HepG2 (cell line): ENCODE data around the gene TFB1M. TPM values are rescaled to one million over a fixed set of nuclear protein-coding genes. Genes with fewer than 3 reads are reported as not detected.
A peak's percentile ranks its signal among the peaks of the same experiment; 100 is the strongest.

ENCODE experiments used
- ATF1 ChIP-seq: IDR thresholded peaks from 2 replicates; pipeline ENCODE4 v1.6.1; 2016; ENCODE audit warnings: mild to moderate bottlenecking, control low read depth
- ELF1 ChIP-seq: sonication (generic); formaldehyde crosslinking; IDR thresholded peaks from 2 replicates; pipeline ENCODE4 v1.4.0; 2020; ENCODE audit warnings: missing genetic modification reagents
- ERF ChIP-seq: IDR thresholded peaks from 2 replicates; pipeline ENCODE4 v1.6.1; 2018; ENCODE audit warnings: missing biosample characterization, missing genetic modification reagents
- FOXC1 ChIP-seq: sonication (generic); formaldehyde crosslinking; IDR thresholded peaks from 2 replicates; pipeline ENCODE4 v1.8.0; 2022; ENCODE audit warnings: mild to moderate bottlenecking, missing genetic modification reagents, borderline replicate concordance
- GATAD1 ChIP-seq: IDR thresholded peaks from 2 replicates; pipeline ENCODE4 v1.6.1; 2016; ENCODE audit warnings: missing genetic modification reagents, missing compliant biosample characterization
- GMEB2 ChIP-seq: IDR thresholded peaks from 2 replicates; pipeline ENCODE4 v1.6.1; 2016; ENCODE audit warnings: missing biosample characterization, missing genetic modification reagents, low read depth
- KLF12 ChIP-seq: sonication (generic); formaldehyde crosslinking; IDR thresholded peaks from 2 replicates; pipeline ENCODE4 v1.4.0; 2020; ENCODE audit warnings: missing genetic modification reagents, borderline replicate concordance
- KLF9 ChIP-seq: IDR thresholded peaks from 2 replicates; pipeline ENCODE4 v1.6.1; 2016; ENCODE audit warnings: low read depth
- NBN ChIP-seq: fragments of 450-650 bp; conservative IDR thresholded peaks from 2 replicates; pipeline ENCODE4 v1.6.1; 2017
- NR2C2 ChIP-seq: sonication (generic); formaldehyde crosslinking; IDR thresholded peaks from 2 replicates; pipeline ENCODE4 v1.4.0; 2020; ENCODE audit warnings: missing genetic modification reagents, mild to moderate bottlenecking, moderate library complexity, borderline replicate concordance
- RFXANK ChIP-seq: IDR thresholded peaks from 2 replicates; pipeline ENCODE4 v1.6.1; 2016
- SETDB1 ChIP-seq: sonication (generic); formaldehyde crosslinking; IDR thresholded peaks from 2 replicates; pipeline ENCODE4 v1.5.1; 2020; ENCODE audit warnings: missing genetic modification reagents, mild to moderate bottlenecking, borderline replicate concordance
- TCF12 ChIP-seq, 2 experiments: fragments of 450-650 bp in 1 of 2; sonication (generic) in 1 of 2; formaldehyde crosslinking in 1 of 2; IDR thresholded peaks; 2 replicates each; pipeline versions ENCODE4 v1.6.1 to v1.8.0; 2017 to 2022; ENCODE audit warnings: antibody characterized with exemption in 1 of 2, mild to moderate bottlenecking in 1 of 2, missing genetic modification reagents in 1 of 2, moderate library complexity in 1 of 2
- ZBTB20 ChIP-seq: sonication (generic); formaldehyde crosslinking; IDR thresholded peaks from 2 replicates; pipeline ENCODE4 v1.8.1; 2023; ENCODE audit warnings: missing genetic modification reagents, low read depth, mild to moderate bottlenecking, borderline replicate concordance
- ZHX2 ChIP-seq, 2 experiments: sonication (generic) in 1 of 2; formaldehyde crosslinking in 1 of 2; IDR thresholded peaks; 2 replicates each; pipeline versions ENCODE4 v1.6.1 to v1.9.0; 2014 to 2022; ENCODE audit warnings: antibody characterized with exemption in 1 of 2, borderline replicate concordance in 1 of 2, inconsistent platforms in 1 of 2, low read depth in 1 of 2, missing genetic modification reagents in 1 of 2
- ZNF331 ChIP-seq: sonication (generic); formaldehyde crosslinking; IDR thresholded peaks from 2 replicates; pipeline ENCODE4 v1.4.0; 2020; ENCODE audit warnings: missing genetic modification reagents
- ZNF615 ChIP-seq: sonication (generic); formaldehyde crosslinking; IDR thresholded peaks from 2 replicates; pipeline ENCODE4 v1.5.0; 2020; ENCODE audit warnings: mild to moderate bottlenecking, missing genetic modification reagents, borderline replicate concordance
- ZSCAN20 ChIP-seq: sonication (generic); formaldehyde crosslinking; IDR thresholded peaks from 2 replicates; pipeline ENCODE4 v1.4.0; 2020; ENCODE audit warnings: missing genetic modification reagents, mild to moderate bottlenecking, borderline replicate concordance
- polyA plus RNA-seq, 8 experiments: library from polyadenylated mRNA; depleted of rRNA in 3 of 8; stranded (reverse) in 7 of 8; unstranded in 1 of 8; fragments of >200 nt; fragmentation: Illumina TruSeq in 4 of 8; extraction: Trizol in 4 of 8; gene quantifications; 2 replicates each; pipeline versions ENCODE4 v1.2.1 to v1.2.3, GENCODE V29; 2011 to 2016; ENCODE audit warnings: low read depth in 4 of 8, missing spikeins in 1 of 8, mixed read lengths in 1 of 8; ENCODE audit not compliant: insufficient read depth in 1 of 8
- total RNA-seq, 5 experiments: library from RNA; depleted of rRNA; stranded (reverse); fragments of >200 nt; fragmentation: Illumina TruSeq; extraction: Trizol; gene quantifications; 2 replicates each; pipeline ENCODE4 v1.2.3, GENCODE V29; 2016; ENCODE audit warnings: low read depth in 1 of 5
- TF ChIP-seq, protein P1 (sequence below): sonication (generic); formaldehyde crosslinking; IDR thresholded peaks from 2 replicates; pipeline ENCODE4 v1.8.0; 2022; ENCODE audit warnings: mild to moderate bottlenecking, missing genetic modification reagents; ENCODE audit not compliant: insufficient replicate concordance
- TF ChIP-seq, protein P2 (sequence below): IDR thresholded peaks from 2 replicates; pipeline ENCODE4 v1.6.1; 2016; ENCODE audit warnings: low read depth, borderline replicate concordance

The TFB1M gene
- total and polyA plus RNA-seq, 2 of the 13 experiments (the other 11 are each of a cell fraction or from before 2014, with no cell fraction given) = 91.4 to 122 TPM

DNA sequence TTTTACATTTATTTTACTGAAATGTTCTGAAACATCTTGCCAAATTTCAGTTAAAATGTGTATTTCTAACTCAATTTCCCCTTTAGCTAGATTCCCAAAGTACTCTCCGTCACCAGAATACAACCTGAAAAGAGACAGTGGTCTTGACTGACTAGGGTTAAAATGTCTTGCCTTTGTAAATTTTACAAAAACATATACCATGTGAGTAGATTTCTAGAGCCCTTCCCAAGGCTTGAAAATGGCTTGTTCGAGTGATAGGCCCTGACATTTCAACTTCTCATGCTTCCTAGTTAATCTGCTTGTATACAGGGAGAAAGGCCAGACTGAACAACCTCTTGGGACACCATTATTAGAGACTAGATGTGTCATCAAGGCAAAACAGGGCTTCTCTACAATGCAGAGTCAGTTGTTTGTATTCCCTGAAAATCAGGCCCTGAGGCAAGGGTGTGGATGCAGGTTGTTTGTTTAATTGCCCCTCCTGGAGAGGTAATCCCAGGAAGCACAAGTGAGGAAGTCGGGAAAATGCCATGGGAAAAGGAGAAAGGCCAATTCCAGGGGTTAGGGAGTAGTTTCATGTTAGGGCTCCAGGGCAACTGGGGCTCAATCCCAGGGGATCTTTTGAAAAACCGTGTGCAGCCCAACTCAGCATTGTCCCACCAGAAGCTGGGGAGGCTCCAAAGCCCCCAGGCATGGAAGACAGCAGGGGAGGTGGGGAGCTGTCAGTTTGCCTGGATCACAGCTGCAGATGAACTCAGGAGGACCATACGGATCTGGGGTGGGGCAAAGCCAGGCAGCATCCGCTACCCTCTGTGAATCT, 11.6 kb upstream of the TFB1M start (continued):
- TF ChIP-seq ZHX2 (IDR thresholded peaks at IDR 0.05; ENCODE audit: low read depth) (no peak), ZHX2 (CRISPR knock-in tag; IDR thresholded peaks at IDR 0.05; ENCODE audit: borderline replicate concordance) (no peak; the same call in 1 of the 2 replicates), KLF9 (CRISPR knock-in tag) (no peak), ZNF331 (CRISPR knock-in tag) (no peak; the same call in 1 of the 2 replicates), ELF1 (CRISPR knock-in tag) (no peak), ATF1 (CRISPR knock-in tag) (no peak), NR2C2 (CRISPR knock-in tag) (peak; percentile 51), FOXC1 (CRISPR knock-in tag) (no peak), ZBTB20 (CRISPR knock-in tag) (no peak), RFXANK (no peak), GATAD1 (CRISPR knock-in tag) (no peak), ZSCAN20 (CRISPR knock-in tag) (no peak), GMEB2 (CRISPR knock-in tag) (no peak; the same call in 1 of the 2 replicates), TCF12 (IDR thresholded peaks at IDR 0.05) (no peak), TCF12 (CRISPR knock-in tag; IDR thresholded peaks at IDR 0.05) (no peak), SETDB1 (CRISPR knock-in tag) (no peak), ERF (peak; percentile 61; the same call in 1 of the 2 replicates), KLF12 (no peak; the same call in 1 of the 2 replicates), NBN (no peak), ZNF615 (CRISPR knock-in tag) (no peak)
- TF ChIP-seq, protein P1, sequence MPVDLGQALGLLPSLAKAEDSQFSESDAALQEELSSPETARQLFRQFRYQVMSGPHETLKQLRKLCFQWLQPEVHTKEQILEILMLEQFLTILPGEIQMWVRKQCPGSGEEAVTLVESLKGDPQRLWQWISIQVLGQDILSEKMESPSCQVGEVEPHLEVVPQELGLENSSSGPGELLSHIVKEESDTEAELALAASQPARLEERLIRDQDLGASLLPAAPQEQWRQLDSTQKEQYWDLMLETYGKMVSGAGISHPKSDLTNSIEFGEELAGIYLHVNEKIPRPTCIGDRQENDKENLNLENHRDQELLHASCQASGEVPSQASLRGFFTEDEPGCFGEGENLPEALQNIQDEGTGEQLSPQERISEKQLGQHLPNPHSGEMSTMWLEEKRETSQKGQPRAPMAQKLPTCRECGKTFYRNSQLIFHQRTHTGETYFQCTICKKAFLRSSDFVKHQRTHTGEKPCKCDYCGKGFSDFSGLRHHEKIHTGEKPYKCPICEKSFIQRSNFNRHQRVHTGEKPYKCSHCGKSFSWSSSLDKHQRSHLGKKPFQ (CRISPR knock-in tag) = no peak
- TF ChIP-seq, protein P2, sequence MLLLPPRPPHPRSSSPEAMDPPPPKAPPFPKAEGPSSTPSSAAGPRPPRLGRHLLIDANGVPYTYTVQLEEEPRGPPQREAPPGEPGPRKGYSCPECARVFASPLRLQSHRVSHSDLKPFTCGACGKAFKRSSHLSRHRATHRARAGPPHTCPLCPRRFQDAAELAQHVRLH (CRISPR knock-in tag) = peak; percentile 52; the same call in 1 of the 2 replicates
